ENCODE results near the gene CDKL4.

GRCh38 chr2:39221459-39221858, 22.3 kb downstream of the CDKL4 start:
- no peak for TF ChIP-seq CTCF (IDR thresholded peaks at IDR 0.05)
- no peak for TF ChIP-seq POLR2A (IDR thresholded peaks at IDR 0.05)
